BE2C (cell line): ENCODE data around the gene ZNF133. TPM values are rescaled to one million over a fixed set of nuclear protein-coding genes. Genes with fewer than 3 reads are reported as not detected.
"Not testable (repeated sequence)": the region's sequence is repeated elsewhere in the genome, so short reads cannot be mapped to it uniquely, and the experiment has no call there.

Experiments used
- DNase-seq: peaks from one replicate; pipeline ENCODE4 v3.0.0-alpha.2; 2020
- H3K27me3 ChIP-seq: fragments of 250-450 bp; sonication (Bioruptor Pico); 2 replicates; pipeline ENCODE4 v1.5.1; 2020; ENCODE audit warnings: mild to moderate bottlenecking
- H3K36me3 ChIP-seq: fragments of 250-450 bp; sonication (Bioruptor Pico); 2 replicates; pipeline ENCODE4 v1.5.1; 2020; ENCODE audit warnings: mild to moderate bottlenecking
- H3K4me1 ChIP-seq: fragments of 250-450 bp; sonication (Bioruptor Pico); 2 replicates; pipeline ENCODE4 v1.5.1; 2020
- H3K4me3 ChIP-seq: 2 replicates; pipeline ENCODE4 v1.5.1; 2011; ENCODE audit warnings: low read depth, low read length
- H3K9me3 ChIP-seq: fragments of 250-450 bp; sonication (Bioruptor Pico); 2 replicates; pipeline ENCODE4 v1.5.1; 2020
- CTCF ChIP-seq: IDR thresholded peaks from 2 replicates; pipeline ENCODE4 v1.5.1; 2012; ENCODE audit warnings: mild to moderate bottlenecking, low read depth, low read length
- polyA plus RNA-seq: library from polyadenylated mRNA; unstranded; fragments of >200 nt; gene quantifications from one replicate; pipeline ENCODE4 v1.2.1, GENCODE V29; 2012; ENCODE audit warnings: low read depth, missing spikeins; ENCODE audit not compliant: insufficient read length, insufficient read depth

The ZNF133 gene
- 14.6 TPM for polyA plus RNA-seq

DNA sequence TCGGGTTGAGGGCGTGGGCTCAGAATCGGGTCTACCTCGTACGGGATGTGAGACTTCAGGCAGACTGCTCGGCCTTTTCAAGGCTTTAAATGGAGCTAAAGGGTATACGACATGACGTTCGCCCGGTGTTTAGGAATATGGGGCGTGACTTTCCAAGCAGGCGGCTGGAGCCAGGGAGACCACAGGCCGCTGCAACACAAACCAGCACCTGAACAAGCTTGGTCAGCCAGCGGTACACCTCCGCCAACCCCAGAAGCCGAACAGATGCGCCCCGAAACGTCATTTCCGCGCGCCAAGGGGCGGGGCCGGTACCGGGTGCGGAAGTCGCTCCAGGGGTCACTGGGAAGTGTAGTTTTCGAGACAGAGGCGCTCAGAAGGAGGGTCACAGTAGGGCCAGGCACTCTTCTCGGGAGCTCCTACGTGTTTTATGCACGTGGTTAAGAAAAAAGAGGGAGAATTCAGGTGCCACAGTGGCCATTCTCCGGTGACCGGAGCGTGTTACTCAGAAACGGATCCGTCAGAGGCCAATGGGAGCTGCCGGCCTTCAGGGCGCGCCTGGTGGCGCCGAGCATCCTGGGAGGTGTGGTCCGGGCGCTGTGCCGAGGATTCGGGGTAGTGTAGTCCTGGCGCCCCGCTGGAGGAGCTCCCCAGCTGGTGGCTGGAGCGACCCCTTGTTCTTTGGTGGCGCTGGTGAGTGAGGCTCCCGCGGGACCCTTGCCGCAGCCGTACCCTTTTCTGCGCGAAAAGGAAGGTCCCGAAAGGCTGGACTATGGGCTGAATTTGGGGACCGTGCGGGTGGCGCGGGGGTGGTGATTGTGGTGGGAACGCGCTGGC, at the start of gene ZNF133:
TSS of gene ZNF133 (plus strand) at position 613 of the 834 bp plus-strand sequence. CDS start 17,160 bp downstream, outside the sequence.
- Histone ChIP-seq H3K4me3 (peak within 1 kb of the TSS; percentile 97), H3K4me1 (no peaks in the 10 kb centered on the region), H3K27me3 (no peaks in the 10 kb centered on the region), H3K9me3 (no peaks in the 10 kb centered on the region), H3K36me3 (no peaks in the 10 kb centered on the region)
- no peak for TF ChIP-seq CTCF
- peak; percentile 94 for DNase-seq

GRCh38 chr20:18240997-18241396, 47.3 kb upstream of the ZNF133 start:
- Histone ChIP-seq H3K9me3 (no peaks in the 10 kb centered on the region), H3K4me1 (no peaks in the 10 kb centered on the region), H3K27me3 (peaks cover 12% of the 10 kb centered on the region), H3K4me3 (no peak overlapping the region), H3K36me3 (no peaks in the 10 kb centered on the region)
- DNase-seq = no peak
- no peak for TF ChIP-seq CTCF

DNA sequence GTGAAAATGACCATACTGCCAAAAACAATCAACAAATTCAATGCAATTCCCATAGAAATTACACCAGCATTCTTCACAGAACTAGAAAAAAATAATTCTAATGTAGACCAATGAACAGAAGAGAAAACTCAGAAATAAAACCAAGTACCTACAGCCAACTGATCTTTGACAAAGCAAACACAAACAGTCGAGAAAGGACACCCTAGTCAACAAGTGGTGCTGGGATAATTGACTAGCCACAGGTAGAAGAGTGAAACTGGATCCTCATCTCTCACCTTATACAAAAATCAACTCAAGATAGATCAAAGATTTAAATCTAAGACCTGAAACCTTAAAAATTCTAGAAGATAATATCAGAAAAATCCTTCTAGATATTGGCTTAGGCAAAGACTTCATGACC, 44.5 kb upstream of the ZNF133 start:
- no peaks in the 10 kb centered on the region for H3K36me3 ChIP-seq
- H3K4me1 ChIP-seq = no peaks in the 10 kb centered on the region
- no peak for TF ChIP-seq CTCF
- peaks cover 7% of the 10 kb centered on the region; the same call in 1 of the 2 replicates for H3K27me3 ChIP-seq
- no peaks in the 10 kb centered on the region for H3K9me3 ChIP-seq
- no peak overlapping the region for H3K4me3 ChIP-seq
- DNase-seq = no peak

DNA sequence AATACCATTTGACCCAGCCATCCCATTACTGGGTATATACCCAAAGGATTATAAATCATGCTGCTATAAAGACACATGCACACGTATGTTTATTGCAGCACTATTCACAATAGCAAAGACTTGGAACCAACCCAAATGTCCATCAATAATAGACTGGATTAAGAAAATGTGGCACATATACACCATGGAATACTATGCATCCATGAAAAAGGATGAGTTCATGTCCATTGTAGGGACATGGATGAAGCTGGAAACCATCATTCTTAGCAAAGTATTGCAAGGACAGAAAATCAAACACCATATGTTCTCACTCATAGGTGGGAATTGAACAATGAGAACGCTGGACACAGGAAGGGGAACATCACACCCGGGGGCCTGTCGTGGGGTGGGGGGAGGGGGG, 39.8 kb upstream of the ZNF133 start:
- H3K4me1 ChIP-seq, H3K27me3 ChIP-seq, H3K36me3 ChIP-seq, H3K4me3 ChIP-seq, H3K9me3 ChIP-seq, DNase-seq: not testable (repeated sequence)

- no peak for TF ChIP-seq CTCF
- Histone ChIP-seq H3K9me3 (no peaks in the 10 kb centered on the region), H3K4me3 (no peak overlapping the region), H3K36me3 (no peaks in the 10 kb centered on the region), H3K27me3 (peaks cover 9% of the 10 kb centered on the region), H3K4me1 (no peaks in the 10 kb centered on the region)
- no peak for DNase-seq
Observed at GRCh38 chr20:18250217-18250616, 38.1 kb upstream of the ZNF133 start.

DNA sequence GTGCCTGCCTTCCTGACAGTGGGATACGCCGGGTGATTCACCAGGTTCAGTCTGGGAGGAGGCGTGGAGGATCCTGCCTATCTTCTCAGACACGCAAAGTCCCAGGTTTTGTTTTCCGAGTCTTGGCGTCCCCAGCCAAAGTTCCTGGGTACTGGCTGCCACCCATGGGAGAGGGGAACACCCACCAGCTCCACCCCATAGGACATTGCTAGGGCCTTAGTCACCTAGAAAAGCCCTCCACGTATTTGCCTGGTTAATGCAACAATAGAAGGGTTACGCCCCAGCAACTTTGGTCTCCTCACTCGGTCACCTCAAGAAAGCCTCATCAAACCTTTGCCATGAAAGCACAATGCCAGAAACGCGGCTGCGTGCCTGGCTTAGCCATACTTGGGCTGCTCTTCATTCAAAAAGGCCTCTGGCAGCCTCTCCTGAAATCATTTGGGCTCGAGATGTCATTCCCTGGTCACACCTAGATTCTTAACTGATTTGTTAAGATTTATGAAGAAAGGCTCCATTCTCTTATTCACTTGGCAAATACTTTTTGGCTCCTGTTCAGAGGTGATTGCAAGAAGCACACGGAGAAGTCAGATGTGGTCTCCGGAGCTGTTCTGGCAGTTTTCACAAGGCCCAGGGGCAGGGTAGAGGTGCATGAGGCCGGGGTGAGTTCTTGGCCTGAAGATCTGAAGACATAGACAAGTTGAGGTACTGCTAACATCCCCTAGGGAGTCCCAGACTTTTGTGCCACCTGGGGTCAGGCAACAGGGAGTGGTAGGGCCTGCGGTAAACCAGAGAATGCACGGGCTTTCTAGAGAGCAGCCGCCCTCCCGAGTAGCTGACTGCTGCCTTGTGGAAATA, 35.5 kb upstream of the ZNF133 start:
- Histone ChIP-seq H3K4me3 (no peak overlapping the region), H3K9me3 (no peaks in the 10 kb centered on the region), H3K27me3 (peaks cover 14% of the 10 kb centered on the region), H3K36me3 (no peaks in the 10 kb centered on the region), H3K4me1 (no peaks in the 10 kb centered on the region)
- TF ChIP-seq CTCF = no peak
- DNase-seq = no peak
